GM20000 (cell line): ENCODE data around the gene STAG2.

ENCODE experiments used
- DNase-seq: peaks from one replicate; pipeline ENCODE4 v3.0.0; 2012; ENCODE audit warnings: low spot score
- TF ChIP-seq, protein P1 (sequence below): IDR thresholded peaks from 2 replicates; pipeline ENCODE4 v1.5.1; 2012; ENCODE audit warnings: mild to moderate bottlenecking, control low read depth; ENCODE audit errors: extremely low read depth, missing control alignments

STAG2 gene

DNA sequence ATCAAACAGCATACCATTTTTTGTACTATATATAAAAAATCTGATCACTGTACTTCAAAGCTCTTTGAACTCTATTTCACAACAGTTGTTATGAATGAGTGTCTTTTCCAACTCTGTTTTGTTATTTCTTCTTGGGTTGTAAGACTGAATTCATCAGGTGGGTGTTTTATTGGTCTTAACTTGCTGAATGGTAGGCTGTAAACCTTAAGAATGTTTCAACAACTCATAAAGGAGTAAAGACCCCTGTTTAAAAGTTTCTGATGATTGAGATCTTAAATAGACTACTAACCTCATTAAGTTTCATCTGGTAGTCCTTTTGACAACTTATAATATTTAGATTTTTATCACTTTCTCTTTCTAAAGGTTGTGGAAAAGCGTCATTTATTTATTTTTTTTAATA, 18.4 kb upstream of the STAG2 start:
- DNase-seq = no peak
- TF ChIP-seq, protein P1, sequence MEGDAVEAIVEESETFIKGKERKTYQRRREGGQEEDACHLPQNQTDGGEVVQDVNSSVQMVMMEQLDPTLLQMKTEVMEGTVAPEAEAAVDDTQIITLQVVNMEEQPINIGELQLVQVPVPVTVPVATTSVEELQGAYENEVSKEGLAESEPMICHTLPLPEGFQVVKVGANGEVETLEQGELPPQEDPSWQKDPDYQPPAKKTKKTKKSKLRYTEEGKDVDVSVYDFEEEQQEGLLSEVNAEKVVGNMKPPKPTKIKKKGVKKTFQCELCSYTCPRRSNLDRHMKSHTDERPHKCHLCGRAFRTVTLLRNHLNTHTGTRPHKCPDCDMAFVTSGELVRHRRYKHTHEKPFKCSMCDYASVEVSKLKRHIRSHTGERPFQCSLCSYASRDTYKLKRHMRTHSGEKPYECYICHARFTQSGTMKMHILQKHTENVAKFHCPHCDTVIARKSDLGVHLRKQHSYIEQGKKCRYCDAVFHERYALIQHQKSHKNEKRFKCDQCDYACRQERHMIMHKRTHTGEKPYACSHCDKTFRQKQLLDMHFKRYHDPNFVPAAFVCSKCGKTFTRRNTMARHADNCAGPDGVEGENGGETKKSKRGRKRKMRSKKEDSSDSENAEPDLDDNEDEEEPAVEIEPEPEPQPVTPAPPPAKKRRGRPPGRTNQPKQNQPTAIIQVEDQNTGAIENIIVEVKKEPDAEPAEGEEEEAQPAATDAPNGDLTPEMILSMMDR = no peak

DNA sequence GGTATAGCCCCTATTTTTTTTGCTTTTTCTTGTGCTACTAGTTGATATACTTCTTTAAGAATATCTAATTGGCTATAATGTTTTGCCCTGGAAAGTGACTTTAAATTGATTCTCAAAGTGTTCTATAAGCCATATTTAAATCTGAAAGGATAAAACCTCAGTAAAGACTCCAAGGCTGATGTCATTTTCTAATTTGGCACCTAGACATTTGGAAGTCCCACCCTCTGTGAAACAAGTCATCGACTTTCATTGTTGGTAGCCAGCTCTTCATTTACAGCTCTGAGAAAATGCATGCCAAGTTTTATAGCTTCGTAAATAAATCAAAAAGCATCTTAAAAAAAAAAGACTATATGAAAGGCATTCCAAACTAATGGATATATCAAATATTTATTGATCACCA, 18.0 kb upstream of the STAG2 start:
- TF ChIP-seq, protein P1 = no peak
- DNase-seq = no peak

DNA sequence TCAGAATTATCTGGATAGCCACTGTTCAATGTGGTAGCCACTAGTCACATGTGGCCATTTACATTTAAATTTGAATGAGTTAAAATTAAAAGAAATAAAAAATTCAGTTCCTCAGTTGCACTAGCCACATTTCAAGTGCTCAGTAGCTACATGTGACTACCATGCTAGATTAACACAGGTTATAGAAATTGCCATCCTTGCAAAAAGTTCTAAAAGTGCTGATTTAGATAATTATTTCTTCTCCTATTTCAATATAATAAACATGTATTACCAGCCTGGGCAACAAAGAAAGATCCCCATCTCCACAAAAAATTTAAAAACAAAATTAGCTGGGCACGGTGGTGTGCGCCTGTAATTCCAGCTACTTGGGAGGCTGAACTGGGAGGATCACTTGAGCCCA, 11.7 kb upstream of the STAG2 start:
- no peak for DNase-seq
- TF ChIP-seq, protein P1 = no peak

DNA sequence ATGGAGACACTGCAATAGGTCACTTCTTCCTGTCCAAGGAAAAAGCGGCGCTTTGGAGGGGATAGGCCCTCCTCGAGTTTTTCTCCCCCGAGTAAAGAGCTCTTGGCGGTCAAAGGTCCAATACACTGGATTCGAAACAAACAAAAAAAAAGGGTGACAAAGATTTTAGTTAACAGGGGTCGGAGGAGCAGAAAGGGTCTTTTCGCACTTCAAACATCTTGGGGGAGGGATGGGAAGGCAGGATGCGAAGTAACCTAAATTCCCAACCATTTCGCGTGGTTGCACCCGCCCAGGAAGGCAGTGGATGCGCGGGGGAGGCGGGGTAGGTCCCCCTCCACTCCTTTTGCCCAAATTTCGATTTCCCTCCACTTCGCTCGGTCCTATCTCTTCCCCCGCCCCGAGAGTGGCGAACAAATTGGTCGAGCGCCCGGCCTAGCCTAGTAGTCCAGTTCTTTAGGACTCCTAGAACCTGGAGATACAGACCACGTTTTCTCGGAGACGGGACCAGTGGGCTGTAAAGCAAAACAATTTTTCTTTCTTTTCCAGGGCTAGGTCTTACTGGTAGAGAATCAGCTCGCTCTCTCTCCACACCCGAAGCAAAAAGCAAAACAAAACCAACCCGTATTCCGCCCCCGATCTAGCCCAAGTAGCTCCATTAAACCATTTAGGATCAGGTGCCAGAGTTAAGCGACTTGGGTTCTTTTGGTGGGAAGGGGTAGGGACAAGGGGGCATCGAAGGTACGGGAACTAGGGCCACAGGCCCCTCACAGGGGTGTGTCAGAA, 2.0 kb upstream of the STAG2 start:
- TF ChIP-seq, protein P1 = no peak
- no peak for DNase-seq

DNA sequence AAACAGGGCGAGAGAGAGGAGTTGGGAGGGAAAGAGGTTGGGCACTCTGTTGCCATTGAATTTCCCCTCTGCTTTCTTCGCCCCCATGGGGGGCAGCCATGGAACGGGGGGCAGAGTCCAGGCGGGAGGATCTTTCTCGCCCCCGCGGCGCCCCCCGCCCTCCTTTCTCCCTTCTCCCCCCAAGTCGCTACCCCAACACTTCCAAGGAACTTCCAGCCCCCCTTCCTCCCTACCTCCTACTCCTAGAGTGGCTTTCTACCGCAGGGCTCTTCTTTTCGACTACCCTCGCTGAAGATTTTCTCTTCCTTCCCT, 594 bp upstream of the STAG2 start:
- TF ChIP-seq, protein P1 = no peak
- no peak for DNase-seq

DNA sequence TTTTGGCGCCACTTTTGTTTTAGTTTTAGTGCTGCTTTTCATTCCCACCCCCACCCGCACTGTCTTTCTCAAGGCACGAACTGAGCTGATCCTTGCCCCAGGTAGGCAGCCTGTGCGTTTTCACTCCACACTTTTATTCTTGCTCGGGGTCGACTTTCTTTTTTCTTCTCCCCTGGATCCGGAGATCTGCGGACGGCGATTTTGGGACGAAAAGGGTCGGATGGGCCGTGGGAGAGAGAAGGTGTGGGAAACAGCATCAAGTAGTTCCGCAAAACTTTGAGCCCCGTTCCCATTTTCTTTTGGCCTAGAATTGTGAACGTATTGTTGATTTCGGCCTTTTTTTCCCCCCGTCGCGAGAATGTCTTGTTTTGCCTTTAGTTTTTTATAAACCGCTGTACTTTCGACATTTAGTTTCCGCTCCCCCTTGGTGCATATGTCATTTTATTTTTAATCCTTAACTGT, 531 bp downstream of the STAG2 start:
- DNase-seq = no peak
- TF ChIP-seq, protein P1 = no peak

DNA sequence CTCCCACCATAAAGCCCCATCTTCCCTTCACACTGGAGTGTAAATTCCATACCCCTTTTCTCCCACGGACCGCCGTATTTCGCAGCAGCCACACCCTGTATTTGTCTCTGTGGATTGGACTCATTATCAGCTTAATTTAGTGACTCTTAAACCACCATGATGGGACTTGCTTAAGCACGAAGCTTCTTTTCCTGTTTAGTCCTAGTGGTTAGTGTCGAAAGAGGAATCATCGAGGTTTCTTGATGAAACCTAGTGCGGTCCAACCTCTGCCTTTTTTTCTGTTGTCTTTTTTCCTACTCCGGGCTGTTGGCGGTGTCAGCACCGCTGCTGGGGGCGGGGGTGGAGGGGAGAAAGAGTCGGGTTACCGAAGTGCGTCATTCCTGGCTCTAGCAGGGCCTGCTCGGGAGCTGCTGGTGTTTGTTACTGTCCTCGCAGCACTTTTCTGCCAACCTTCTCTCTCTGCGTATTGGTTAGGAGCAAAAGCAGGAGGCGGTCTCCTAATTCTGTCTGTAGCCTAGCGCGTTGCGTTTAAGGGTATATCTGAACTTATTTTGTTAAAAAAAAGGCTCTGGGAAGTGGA, 1.4 kb downstream of the STAG2 start:
- TF ChIP-seq, protein P1 = no peak
- peak; percentile 61 for DNase-seq
